Sigmoid colon (tissue), 7 donors: ENCODE measurements around the gene RNF167. TPM values are rescaled to one million over a fixed set of nuclear protein-coding genes. Genes with fewer than 3 reads are reported as not detected.

Experiments used
- DNase-seq: peaks from one replicate; pipeline ENCODE4 v3.0.0-alpha.2; 2019
- H3K27ac ChIP-seq, 4 donors: fragments of 200-600 bp; sonication (generic); one replicate each; pipeline ENCODE4 v1.5.1; 2016 to 2019; ENCODE audit warnings: mild to moderate bottlenecking in 1 of 4
- H3K27me3 ChIP-seq, 3 donors: fragments of 200-600 bp; sonication (generic); one replicate each; pipeline ENCODE4 v1.5.1; 2019; ENCODE audit warnings: mild to moderate bottlenecking in 1 of 3
- H3K36me3 ChIP-seq, 4 donors: fragments of 200-600 bp; sonication (generic); one replicate each; pipeline ENCODE4 v1.5.1; 2016 to 2019
- H3K4me1 ChIP-seq, 4 donors: fragments of 200-600 bp; sonication (generic); one replicate each; pipeline ENCODE4 v1.5.1; 2017 to 2019
- H3K4me3 ChIP-seq, 4 donors: fragments of 200-600 bp; sonication (generic); one replicate each; pipeline ENCODE4 v1.5.1; 2017 to 2019; ENCODE audit warnings: mild to moderate bottlenecking in 2 of 4, moderate library complexity in 1 of 4
- H3K9me3 ChIP-seq, 4 donors: fragments of 200-600 bp in 3 of 4; sonication (generic) in 3 of 4; one replicate each; pipeline versions ENCODE4 v1.5.1 to v1.6.1; 2013 to 2019
- CTCF ChIP-seq, 4 experiments: fragments of 450-650 bp in 3 of 4; fragments of 200-600 bp in 1 of 4; IDR thresholded peaks; one replicate each; pipeline ENCODE4 v1.5.1; 2016 to 2019; ENCODE audit warnings: antibody characterized with exemption in 4 of 4, mild to moderate bottlenecking in 3 of 4, moderate library complexity in 2 of 4
- EP300 ChIP-seq, 4 donors: sonication (generic); formaldehyde crosslinking; IDR thresholded peaks; one replicate each; pipeline ENCODE4 v1.6.1; 2017; ENCODE audit warnings: antibody characterized with exemption in 4 of 4
- POLR2A ChIP-seq, 2 donors: fragments of 450-650 bp; IDR thresholded peaks; one replicate each; pipeline ENCODE4 v1.6.1; 2016; ENCODE audit warnings: antibody characterized with exemption in 2 of 2, mild to moderate bottlenecking in 2 of 2, moderate library complexity in 2 of 2
- POLR2AphosphoS5 ChIP-seq, 4 donors: sonication (generic); formaldehyde crosslinking; IDR thresholded peaks; one replicate each; pipeline ENCODE4 v1.6.1; 2017; ENCODE audit warnings: antibody characterized with exemption in 4 of 4
- WGBS, 2 donors: extraction: QIAGEN DNeasy Blood & Tissue Kit; methylation state at CpG; one replicate each; pipeline ENCODE4 v1.1.7; 2013; 5-methylcytosine and 5-hydroxymethylcytosine counted together
- intact Hi-C: fragments of 100-400 bp; cut with DNase I; formaldehyde crosslinking; loops from one replicate; pipeline ENCODE4 v1.15.1; 2023
- polyA plus RNA-seq, 3 donors: library from polyadenylated mRNA; stranded (reverse); fragments of 200-250 nt; gene quantifications; one replicate each; pipeline ENCODE4 v1.2.3, GENCODE V29; 2013
- total RNA-seq, 4 donors: library from RNA; depleted of rRNA; stranded (reverse); fragments of >200 nt; gene quantifications; one replicate each; pipeline ENCODE4 v1.1.0, GENCODE V29; 2016
- donor health status: healthy with polysubstance abuse.
- donor health status: Bipolar disorder and iron deficiency.
- donor health status: healthy.

The RNF167 gene
- total and polyA plus RNA-seq, 7 donors = 45.0 to 120 (median 61.1) TPM

- Histone ChIP-seq H3K27ac (peak overlapping the region in 3 of 4 donors; percentile 45 to 97 (median 48)), H3K27me3 (no peaks in the 10 kb centered on the region), H3K9me3 (no peaks in the 10 kb centered on the region), H3K4me3 (no peak overlapping the region), H3K4me1 (peaks cover 0 to 35% (median 32%) of the 10 kb centered on the region in 4 donors), H3K36me3 (peaks cover 30 to 62% (median 42%) of the 10 kb centered on the region in 4 donors)
- intact Hi-C loops = no loop called here
- 88 to 92% methylated on average over 12 of the region's 12 CpGs for WGBS, 2 donors
- TF ChIP-seq POLR2A (IDR thresholded peaks at IDR 0.05) (no peak), POLR2AphosphoS5 (IDR thresholded peaks at IDR 0.05) (no peak), CTCF (IDR thresholded peaks at IDR 0.05) (no peak), EP300 (IDR thresholded peaks at IDR 0.05) (no peak)
- DNase-seq = peak; percentile 61
Measured at GRCh38 chr17:4972752-4973151, 32.7 kb downstream of the RNF167 start.

- DNase-seq = peak; percentile 68
- Histone ChIP-seq H3K4me3 (no peak overlapping the region), H3K27ac (peak overlapping the region in 3 of 4 donors; percentile 45 to 97 (median 48)), H3K9me3 (no peaks in the 10 kb centered on the region), H3K27me3 (no peaks in the 10 kb centered on the region), H3K4me1 (peaks cover 0 to 33% (median 27%) of the 10 kb centered on the region in 4 donors), H3K36me3 (peaks cover 32 to 70% (median 48%) of the 10 kb centered on the region in 4 donors)
- intact Hi-C loops = no loop called here
- WGBS, 2 donors = 91 to 93% methylated on average over 10 of the region's 10 CpGs
- no peak for TF ChIP-seq EP300 (IDR thresholded peaks at IDR 0.05)
- no peak for TF ChIP-seq CTCF (IDR thresholded peaks at IDR 0.05)
- no peak for TF ChIP-seq POLR2A (IDR thresholded peaks at IDR 0.05)
- no peak for TF ChIP-seq POLR2AphosphoS5 (IDR thresholded peaks at IDR 0.05)
Measured at GRCh38 chr17:4973256-4974114, 33.4 kb downstream of the RNF167 start.

- H3K36me3 ChIP-seq = peaks cover 39 to 77% (median 50%) of the 10 kb centered on the region in 4 donors
- H3K4me3 ChIP-seq = no peak overlapping the region
- DNase-seq = peak; percentile 58
- H3K9me3 ChIP-seq = no peaks in the 10 kb centered on the region
- H3K4me1 ChIP-seq = peaks cover 0 to 26% (median 20%) of the 10 kb centered on the region in 4 donors
- TF ChIP-seq POLR2AphosphoS5 (IDR thresholded peaks at IDR 0.05) (no peak), EP300 (IDR thresholded peaks at IDR 0.05) (no peak), CTCF (IDR thresholded peaks at IDR 0.05) (no peak), POLR2A (IDR thresholded peaks at IDR 0.05) (no peak)
- peak overlapping the region in 1 of 4 donors; percentile 25 for H3K27ac ChIP-seq
- intact Hi-C loops = no loop called here
- no peaks in the 10 kb centered on the region for H3K27me3 ChIP-seq
- 91 to 93% methylated on average over 9 of the region's 9 CpGs for WGBS, 2 donors
Measured at GRCh38 chr17:4974115-4974670, 34.1 kb downstream of the RNF167 start.

GRCh38 chr17:4978726-4979125 is 38.7 kb downstream of the RNF167 start:
- no peak overlapping the region for H3K27ac ChIP-seq
- H3K27me3 ChIP-seq = no peaks in the 10 kb centered on the region
- no peak overlapping the region for H3K4me3 ChIP-seq
- peaks cover 0 to 13% (median 8%) of the 10 kb centered on the region in 4 donors for H3K4me1 ChIP-seq
- no peak for DNase-seq
- H3K9me3 ChIP-seq = no peaks in the 10 kb centered on the region
- TF ChIP-seq EP300 (IDR thresholded peaks at IDR 0.05) = no peak
- no peak for TF ChIP-seq POLR2A (IDR thresholded peaks at IDR 0.05)
- no peak for TF ChIP-seq POLR2AphosphoS5 (IDR thresholded peaks at IDR 0.05)
- no peak for TF ChIP-seq CTCF (IDR thresholded peaks at IDR 0.05)
- peaks cover 29 to 84% (median 41%) of the 10 kb centered on the region in 4 donors for H3K36me3 ChIP-seq
- intact Hi-C loops = loop anchor here (1.0 kb wide), 1 partner anchor 8 kb away; no protein-coding TSS in a partner anchor
